ENCODE data around the gene ECPAS. TPM values are rescaled to one million over a fixed set of nuclear protein-coding genes. Genes with fewer than 3 reads are reported as not detected.
"Not testable (repeated sequence)": the region's sequence is repeated elsewhere in the genome, so short reads cannot be mapped to it uniquely, and the experiment has no call there.

The ECPAS gene
- polyA plus RNA-seq, 1 donor from 2014 or later: 42.6 TPM

DNA sequence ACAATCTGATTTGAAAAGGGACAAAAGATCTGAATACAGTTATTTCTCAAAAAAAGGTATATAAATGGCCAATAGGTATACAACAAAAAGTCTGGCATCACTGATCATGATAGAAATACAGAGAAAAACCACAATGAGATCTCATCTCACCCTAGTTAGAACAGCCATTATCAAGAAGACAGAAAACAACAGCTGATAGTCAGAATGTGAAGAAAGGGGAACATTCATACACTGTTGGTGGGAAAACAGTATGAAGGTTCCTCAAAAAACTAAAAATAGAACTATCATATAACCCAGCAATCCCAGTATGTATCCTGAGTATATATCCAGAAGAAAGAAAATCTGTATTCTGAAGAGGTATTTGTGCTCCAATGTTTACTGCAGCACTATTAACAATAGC, 78.5 kb downstream of the ECPAS start:
- TF ChIP-seq SMC3 (conservative IDR thresholded peaks at IDR 0.05; ENCODE audit: poor library complexity) (no peak), RAD21 (conservative IDR thresholded peaks at IDR 0.05) (no peak)
- TF ChIP-seq, protein P1, sequence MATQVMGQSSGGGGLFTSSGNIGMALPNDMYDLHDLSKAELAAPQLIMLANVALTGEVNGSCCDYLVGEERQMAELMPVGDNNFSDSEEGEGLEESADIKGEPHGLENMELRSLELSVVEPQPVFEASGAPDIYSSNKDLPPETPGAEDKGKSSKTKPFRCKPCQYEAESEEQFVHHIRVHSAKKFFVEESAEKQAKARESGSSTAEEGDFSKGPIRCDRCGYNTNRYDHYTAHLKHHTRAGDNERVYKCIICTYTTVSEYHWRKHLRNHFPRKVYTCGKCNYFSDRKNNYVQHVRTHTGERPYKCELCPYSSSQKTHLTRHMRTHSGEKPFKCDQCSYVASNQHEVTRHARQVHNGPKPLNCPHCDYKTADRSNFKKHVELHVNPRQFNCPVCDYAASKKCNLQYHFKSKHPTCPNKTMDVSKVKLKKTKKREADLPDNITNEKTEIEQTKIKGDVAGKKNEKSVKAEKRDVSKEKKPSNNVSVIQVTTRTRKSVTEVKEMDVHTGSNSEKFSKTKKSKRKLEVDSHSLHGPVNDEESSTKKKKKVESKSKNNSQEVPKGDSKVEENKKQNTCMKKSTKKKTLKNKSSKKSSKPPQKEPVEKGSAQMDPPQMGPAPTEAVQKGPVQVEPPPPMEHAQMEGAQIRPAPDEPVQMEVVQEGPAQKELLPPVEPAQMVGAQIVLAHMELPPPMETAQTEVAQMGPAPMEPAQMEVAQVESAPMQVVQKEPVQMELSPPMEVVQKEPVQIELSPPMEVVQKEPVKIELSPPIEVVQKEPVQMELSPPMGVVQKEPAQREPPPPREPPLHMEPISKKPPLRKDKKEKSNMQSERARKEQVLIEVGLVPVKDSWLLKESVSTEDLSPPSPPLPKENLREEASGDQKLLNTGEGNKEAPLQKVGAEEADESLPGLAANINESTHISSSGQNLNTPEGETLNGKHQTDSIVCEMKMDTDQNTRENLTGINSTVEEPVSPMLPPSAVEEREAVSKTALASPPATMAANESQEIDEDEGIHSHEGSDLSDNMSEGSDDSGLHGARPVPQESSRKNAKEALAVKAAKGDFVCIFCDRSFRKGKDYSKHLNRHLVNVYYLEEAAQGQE (IDR thresholded peaks at IDR 0.05; ENCODE audit: borderline replicate concordance): no peak
- no peaks in the 10 kb centered on the region for H3K9me3 ChIP-seq (ENCODE audit: low read length)
- no peak overlapping the region for H3K9ac ChIP-seq (ENCODE audit: low read length)
- no peak overlapping the region for H2AFZ ChIP-seq (ENCODE audit: low read depth, low read length)
- H3K79me2 ChIP-seq (replicated peaks; ENCODE audit: insufficient read depth, low read length): no peaks in the 10 kb centered on the region
- H3K27ac ChIP-seq (ENCODE audit: low read length): no peak overlapping the region
- H3F3A ChIP-seq (ENCODE audit: insufficient read depth, low read length, poor library complexity, severe bottlenecking): no peaks in the 10 kb centered on the region
- no peak overlapping the region for H3K4me2 ChIP-seq (ENCODE audit: low read length)
- H3K9me2 ChIP-seq (ENCODE audit: insufficient read depth, low read length): no peaks in the 10 kb centered on the region
- H3K27me3 ChIP-seq (ENCODE audit: insufficient read depth, low read depth, low read length): no peaks in the 10 kb centered on the region
- no peak overlapping the region for H3K4me3 ChIP-seq (ENCODE audit: low read length)
- H4K20me1 ChIP-seq (ENCODE audit: insufficient read depth): no peaks in the 10 kb centered on the region
- H3K36me3 ChIP-seq (ENCODE audit: insufficient read depth, low read length): peaks cover 11% of the 10 kb centered on the region

DNA sequence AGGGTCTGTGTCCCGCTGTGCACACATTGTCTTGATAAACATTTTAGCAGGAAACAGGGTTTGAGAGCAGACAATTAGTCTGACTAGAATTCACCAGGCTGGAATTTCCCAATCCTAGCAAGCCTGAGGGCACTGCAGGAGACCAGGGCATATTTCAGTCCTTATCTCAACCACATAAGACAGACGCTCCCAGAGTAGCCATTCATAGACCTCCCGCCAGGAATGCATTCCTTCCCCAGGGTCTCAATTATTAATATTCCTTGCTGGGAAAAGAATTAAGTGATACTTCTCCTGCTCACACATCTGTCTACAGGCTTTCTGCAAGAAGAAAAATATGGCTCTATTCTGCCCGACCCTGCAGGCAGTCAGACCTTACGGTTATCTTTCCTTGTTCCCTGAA, 82.7 kb downstream of the ECPAS start:
- not testable (repeated sequence) for H3K9ac ChIP-seq (ENCODE audit: low read length); H3K4me2 ChIP-seq (ENCODE audit: low read length); H4K20me1 ChIP-seq (ENCODE audit: insufficient read depth); H2AFZ ChIP-seq (ENCODE audit: low read depth, low read length); H3K27ac ChIP-seq (ENCODE audit: low read length); H3F3A ChIP-seq (ENCODE audit: insufficient read depth, low read length, poor library complexity, severe bottlenecking); H3K4me3 ChIP-seq (ENCODE audit: low read length); H3K9me2 ChIP-seq (ENCODE audit: insufficient read depth, low read length); H3K79me2 ChIP-seq (replicated peaks; ENCODE audit: insufficient read depth, low read length); H3K27me3 ChIP-seq (ENCODE audit: insufficient read depth, low read depth, low read length)
- Histone ChIP-seq H3K36me3 (ENCODE audit: insufficient read depth, low read length) (peaks cover 11% of the 10 kb centered on the region), H3K9me3 (ENCODE audit: low read length) (peaks cover 11% of the 10 kb centered on the region)

DNA sequence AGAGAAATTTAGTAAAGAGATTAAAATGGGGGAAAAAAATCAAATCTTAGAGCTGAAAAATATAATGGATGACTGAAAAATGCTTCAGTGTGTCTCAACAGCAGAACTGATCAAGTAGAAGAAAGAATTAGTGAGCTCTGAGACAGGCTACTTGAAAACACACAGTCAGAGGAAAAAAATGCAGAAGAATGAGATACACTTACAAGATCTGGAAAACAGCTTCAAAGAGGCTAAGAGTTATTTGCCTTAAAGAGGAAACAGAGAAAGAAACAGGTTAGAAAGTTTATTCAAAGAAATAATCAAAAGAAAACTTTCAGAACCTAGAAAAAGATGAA, 83.7 kb downstream of the ECPAS start:
- Histone ChIP-seq H3K27me3 (ENCODE audit: insufficient read depth, low read depth, low read length) (no peaks in the 10 kb centered on the region), H3F3A (ENCODE audit: insufficient read depth, low read length, poor library complexity, severe bottlenecking) (no peaks in the 10 kb centered on the region), H3K36me3 (ENCODE audit: insufficient read depth, low read length) (peaks cover 8% of the 10 kb centered on the region), H3K27ac (ENCODE audit: low read length) (no peak overlapping the region), H3K4me3 (ENCODE audit: low read length) (no peak overlapping the region), H3K9me3 (ENCODE audit: low read length) (peaks cover 11% of the 10 kb centered on the region), H3K9me2 (ENCODE audit: insufficient read depth, low read length) (no peaks in the 10 kb centered on the region), H4K20me1 (ENCODE audit: insufficient read depth) (no peaks in the 10 kb centered on the region), H3K79me2 (replicated peaks; ENCODE audit: insufficient read depth, low read length) (no peaks in the 10 kb centered on the region), H3K9ac (ENCODE audit: low read length) (no peak overlapping the region), H2AFZ (ENCODE audit: low read depth, low read length) (no peak overlapping the region), H3K4me2 (ENCODE audit: low read length) (no peak overlapping the region)
- TF ChIP-seq, protein P1 (IDR thresholded peaks at IDR 0.05; ENCODE audit: borderline replicate concordance): no peak
- TF ChIP-seq POLR2AphosphoS5 (IDR thresholded peaks at IDR 0.05) (no peak), EZH2 (IDR thresholded peaks at IDR 0.05; ENCODE audit: borderline replicate concordance, insufficient read depth, low read length, poor library complexity, severe bottlenecking) (no peak), RAD21 (conservative IDR thresholded peaks at IDR 0.05) (no peak), MXI1 (conservative IDR thresholded peaks at IDR 0.05; ENCODE audit: poor library complexity, severe bottlenecking) (no peak), TAF1 (IDR thresholded peaks at IDR 0.05; ENCODE audit: low read depth) (no peak), EP300 (conservative IDR thresholded peaks at IDR 0.05; ENCODE audit: poor library complexity, severe bottlenecking) (no peak), SMC3 (conservative IDR thresholded peaks at IDR 0.05; ENCODE audit: poor library complexity) (no peak)
- TF ChIP-seq, protein P2, sequence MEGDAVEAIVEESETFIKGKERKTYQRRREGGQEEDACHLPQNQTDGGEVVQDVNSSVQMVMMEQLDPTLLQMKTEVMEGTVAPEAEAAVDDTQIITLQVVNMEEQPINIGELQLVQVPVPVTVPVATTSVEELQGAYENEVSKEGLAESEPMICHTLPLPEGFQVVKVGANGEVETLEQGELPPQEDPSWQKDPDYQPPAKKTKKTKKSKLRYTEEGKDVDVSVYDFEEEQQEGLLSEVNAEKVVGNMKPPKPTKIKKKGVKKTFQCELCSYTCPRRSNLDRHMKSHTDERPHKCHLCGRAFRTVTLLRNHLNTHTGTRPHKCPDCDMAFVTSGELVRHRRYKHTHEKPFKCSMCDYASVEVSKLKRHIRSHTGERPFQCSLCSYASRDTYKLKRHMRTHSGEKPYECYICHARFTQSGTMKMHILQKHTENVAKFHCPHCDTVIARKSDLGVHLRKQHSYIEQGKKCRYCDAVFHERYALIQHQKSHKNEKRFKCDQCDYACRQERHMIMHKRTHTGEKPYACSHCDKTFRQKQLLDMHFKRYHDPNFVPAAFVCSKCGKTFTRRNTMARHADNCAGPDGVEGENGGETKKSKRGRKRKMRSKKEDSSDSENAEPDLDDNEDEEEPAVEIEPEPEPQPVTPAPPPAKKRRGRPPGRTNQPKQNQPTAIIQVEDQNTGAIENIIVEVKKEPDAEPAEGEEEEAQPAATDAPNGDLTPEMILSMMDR (IDR thresholded peaks at IDR 0.05; ENCODE audit: poor library complexity, severe bottlenecking): no peak
